ENCODE data around the gene MGAT4B. TPM values are rescaled to one million over a fixed set of nuclear protein-coding genes. Genes with fewer than 3 reads are reported as not detected.
"Not testable (repeated sequence)": the region's sequence is repeated elsewhere in the genome, so short reads cannot be mapped to it uniquely, and the experiment has no call there.

MGAT4B gene
- total RNA-seq, 2 experiments from 2014 or later: 141 to 145 TPM

DNA sequence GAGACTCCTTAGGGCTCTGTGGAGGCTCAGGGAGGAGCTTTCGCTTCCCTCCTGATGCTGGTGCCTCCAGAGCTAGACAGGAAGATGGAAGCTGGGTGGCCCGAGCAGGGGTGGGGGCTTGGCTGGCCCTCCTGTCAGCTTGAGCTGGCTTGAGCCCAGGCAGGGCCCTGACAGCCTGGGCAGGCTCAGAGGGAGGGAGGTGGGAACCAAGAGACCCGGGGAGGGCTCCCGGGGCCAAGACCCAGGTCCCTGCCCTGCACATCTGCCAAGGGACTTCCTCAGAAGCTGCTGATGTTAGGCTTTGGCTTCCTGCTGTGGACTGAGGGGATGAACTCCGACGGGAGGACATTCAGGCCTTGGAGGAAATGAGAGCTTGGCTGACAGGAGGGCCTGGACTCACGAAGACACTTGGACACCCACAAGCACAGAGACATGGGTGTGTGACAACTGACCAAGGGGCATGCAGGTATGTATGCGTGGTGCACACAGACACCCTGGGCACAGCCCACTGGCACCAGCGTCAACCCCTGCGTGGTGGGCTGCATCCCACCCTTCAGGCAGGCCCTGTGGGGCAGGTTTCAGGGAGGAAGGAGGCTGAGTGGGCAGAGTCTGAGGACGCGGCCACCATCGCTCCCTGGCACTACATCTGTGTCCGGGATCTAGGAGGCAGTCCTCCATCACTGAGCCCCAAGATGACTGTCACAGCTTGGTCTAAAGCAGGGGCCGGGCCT lies 14.6 kb downstream of the MGAT4B start:
- ChIA-PET CTCF (interaction anchor here (0.8 to 2.8 kb wide), 3 partner anchors 9 to 29 kb away, joined by 3 to 12 read pairs (median 4); no protein-coding TSS in a partner anchor), POLR2A (interaction anchor here (1.2 kb wide), 1 partner anchor 168 kb away, joined by 5 read pairs; the partner anchor contains the start of gene HNRNPH1)
- TF ChIP-seq, protein P1, sequence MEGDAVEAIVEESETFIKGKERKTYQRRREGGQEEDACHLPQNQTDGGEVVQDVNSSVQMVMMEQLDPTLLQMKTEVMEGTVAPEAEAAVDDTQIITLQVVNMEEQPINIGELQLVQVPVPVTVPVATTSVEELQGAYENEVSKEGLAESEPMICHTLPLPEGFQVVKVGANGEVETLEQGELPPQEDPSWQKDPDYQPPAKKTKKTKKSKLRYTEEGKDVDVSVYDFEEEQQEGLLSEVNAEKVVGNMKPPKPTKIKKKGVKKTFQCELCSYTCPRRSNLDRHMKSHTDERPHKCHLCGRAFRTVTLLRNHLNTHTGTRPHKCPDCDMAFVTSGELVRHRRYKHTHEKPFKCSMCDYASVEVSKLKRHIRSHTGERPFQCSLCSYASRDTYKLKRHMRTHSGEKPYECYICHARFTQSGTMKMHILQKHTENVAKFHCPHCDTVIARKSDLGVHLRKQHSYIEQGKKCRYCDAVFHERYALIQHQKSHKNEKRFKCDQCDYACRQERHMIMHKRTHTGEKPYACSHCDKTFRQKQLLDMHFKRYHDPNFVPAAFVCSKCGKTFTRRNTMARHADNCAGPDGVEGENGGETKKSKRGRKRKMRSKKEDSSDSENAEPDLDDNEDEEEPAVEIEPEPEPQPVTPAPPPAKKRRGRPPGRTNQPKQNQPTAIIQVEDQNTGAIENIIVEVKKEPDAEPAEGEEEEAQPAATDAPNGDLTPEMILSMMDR (IDR thresholded peaks at IDR 0.05): no peak
- H3K27ac ChIP-seq (ENCODE audit: low read depth in 1 of 2, low read length in 2 of 2): no peak overlapping the region
- H3K27me3 ChIP-seq (ENCODE audit: control insufficient read depth in 1 of 2, insufficient read depth in 2 of 2, low read length in 2 of 2): no peaks in the 10 kb centered on the region
- ATAC-seq (ENCODE audit: poor library complexity) (no peak), DNase-seq (peak in 1 of 14 experiments; percentile 32)
- peaks cover 38% of the 10 kb centered on the region for H3K4me1 ChIP-seq (ENCODE audit: insufficient read depth, low read length)
- intact Hi-C loops (cut with DNase I, micrococcal nuclease): no loop called here
- Mint-ChIP-seq H3K27me3 (no peaks in the 10 kb centered on the region), H3K4me3 (peak overlapping the region; percentile 63), H3K27ac (peak overlapping the region; percentile 59), H3K9me3 (no peaks in the 10 kb centered on the region), H3K36me3 (ENCODE audit: low read depth) (peaks cover 5% of the 10 kb centered on the region), H3K4me1 (ENCODE audit: low read depth) (peaks cover 35% of the 10 kb centered on the region)
- H3K36me3 ChIP-seq (ENCODE audit: insufficient read depth, low read length): no peaks in the 10 kb centered on the region
- no peaks in the 10 kb centered on the region for H3K9me3 ChIP-seq (ENCODE audit: control insufficient read depth in 1 of 2, insufficient read depth in 1 of 2, low read length in 2 of 2)
- no peak overlapping the region for H3K4me3 ChIP-seq (ENCODE audit: low read length)

DNA sequence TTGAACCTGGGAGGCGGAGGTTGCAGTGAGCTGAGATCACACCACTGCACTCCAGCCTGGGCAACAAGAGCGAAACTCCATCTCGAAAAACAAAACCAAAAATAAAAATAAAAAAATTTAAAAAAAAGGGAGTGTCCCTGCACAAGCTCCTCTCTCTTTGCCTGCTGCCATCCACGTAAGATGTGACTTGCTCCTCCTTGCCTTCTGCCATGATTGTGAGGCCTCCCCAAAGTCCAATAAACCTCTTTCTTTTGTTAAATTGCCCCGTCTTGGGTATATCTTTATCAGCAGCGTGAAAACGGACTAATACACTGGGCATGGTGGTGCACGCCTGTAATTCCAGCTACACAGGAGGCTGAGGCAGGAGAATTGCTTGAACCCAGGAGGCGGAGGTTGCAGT lies 17.4 kb downstream of the MGAT4B start:
- H3K27me3 ChIP-seq (ENCODE audit: control insufficient read depth in 1 of 2, insufficient read depth in 2 of 2, low read length in 2 of 2); H3K27ac Mint-ChIP-seq; H3K9me3 ChIP-seq (ENCODE audit: control insufficient read depth in 1 of 2, insufficient read depth in 1 of 2, low read length in 2 of 2); H3K27me3 Mint-ChIP-seq; H3K4me3 ChIP-seq (ENCODE audit: low read length); ATAC-seq (ENCODE audit: poor library complexity); POLR2A ChIA-PET; H3K27ac ChIP-seq (ENCODE audit: low read depth in 1 of 2, low read length in 2 of 2); intact Hi-C loops (cut with DNase I, micrococcal nuclease); H3K9me3 Mint-ChIP-seq; H3K4me3 Mint-ChIP-seq; H3K36me3 ChIP-seq (ENCODE audit: insufficient read depth, low read length); CTCF ChIA-PET; DNase-seq; H3K36me3 Mint-ChIP-seq (ENCODE audit: low read depth): not testable (repeated sequence)
- H3K4me1 Mint-ChIP-seq (ENCODE audit: low read depth): peaks cover 20% of the 10 kb centered on the region
- H3K4me1 ChIP-seq (ENCODE audit: insufficient read depth, low read length): peaks cover 16% of the 10 kb centered on the region

DNA sequence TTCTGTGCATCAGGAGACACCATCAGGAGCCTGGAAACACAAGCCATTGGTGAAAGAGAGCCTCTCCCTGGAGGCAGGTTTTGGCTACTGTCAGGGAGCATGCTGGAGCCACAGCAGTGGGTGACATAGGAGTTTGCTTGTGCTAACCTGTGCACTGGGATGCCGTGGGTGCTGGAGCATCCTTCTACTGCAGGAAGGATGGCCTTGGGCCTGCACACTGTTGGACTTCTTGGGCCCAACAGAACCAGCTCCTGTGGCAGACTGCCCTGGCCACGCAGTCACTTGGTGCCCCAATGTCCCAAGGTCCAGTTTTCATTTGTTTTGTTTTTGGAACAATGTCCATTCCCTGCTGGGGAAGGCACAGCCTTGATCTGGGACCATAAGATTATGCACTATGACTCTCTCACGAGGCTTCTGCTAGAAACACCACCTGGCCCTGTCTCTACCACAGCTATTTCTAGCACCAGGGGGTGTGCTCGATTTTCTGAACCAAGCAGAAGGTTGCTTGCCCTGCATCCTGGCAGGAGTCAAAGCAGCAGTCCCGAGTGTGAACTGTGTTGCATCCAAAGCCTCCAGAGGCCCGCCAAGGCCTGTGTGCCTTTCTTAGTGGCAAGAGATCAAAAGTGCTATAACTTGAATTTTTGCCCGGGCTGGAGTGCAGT lies 18.3 kb downstream of the MGAT4B start:
- ATAC-seq (ENCODE audit: poor library complexity): no peak
- intact Hi-C loops (cut with DNase I, micrococcal nuclease): no loop called here
- ChIA-PET POLR2A (no interaction called here), CTCF (no interaction called here)
- Mint-ChIP-seq H3K4me1 (ENCODE audit: low read depth) (peaks cover 10% of the 10 kb centered on the region), H3K27ac (no peak overlapping the region), H3K27me3 (no peaks in the 10 kb centered on the region), H3K4me3 (no peak overlapping the region), H3K36me3 (ENCODE audit: low read depth) (no peaks in the 10 kb centered on the region), H3K9me3 (no peaks in the 10 kb centered on the region)
- TF ChIP-seq, protein P1 (IDR thresholded peaks at IDR 0.05): no peak
- Histone ChIP-seq H3K36me3 (ENCODE audit: insufficient read depth, low read length) (no peaks in the 10 kb centered on the region), H3K9me3 (ENCODE audit: control insufficient read depth in 1 of 2, insufficient read depth in 1 of 2, low read length in 2 of 2) (no peaks in the 10 kb centered on the region), H3K4me1 (ENCODE audit: insufficient read depth, low read length) (peaks cover 6% of the 10 kb centered on the region), H3K27me3 (ENCODE audit: control insufficient read depth in 1 of 2, insufficient read depth in 2 of 2, low read length in 2 of 2) (no peaks in the 10 kb centered on the region), H3K27ac (ENCODE audit: low read depth in 1 of 2, low read length in 2 of 2) (no peak overlapping the region), H3K4me3 (ENCODE audit: low read length) (no peak overlapping the region)
- DNase-seq: no peak

Measured in CD4-positive, alpha-beta T cell (primary cell).